ENCODE measurements around the gene KDM1A. TPM values are rescaled to one million over a fixed set of nuclear protein-coding genes. Genes with fewer than 3 reads are reported as not detected.

Gene KDM1A
- total RNA-seq, 1 donor from 2014 or later = 28.7 TPM

DNA sequence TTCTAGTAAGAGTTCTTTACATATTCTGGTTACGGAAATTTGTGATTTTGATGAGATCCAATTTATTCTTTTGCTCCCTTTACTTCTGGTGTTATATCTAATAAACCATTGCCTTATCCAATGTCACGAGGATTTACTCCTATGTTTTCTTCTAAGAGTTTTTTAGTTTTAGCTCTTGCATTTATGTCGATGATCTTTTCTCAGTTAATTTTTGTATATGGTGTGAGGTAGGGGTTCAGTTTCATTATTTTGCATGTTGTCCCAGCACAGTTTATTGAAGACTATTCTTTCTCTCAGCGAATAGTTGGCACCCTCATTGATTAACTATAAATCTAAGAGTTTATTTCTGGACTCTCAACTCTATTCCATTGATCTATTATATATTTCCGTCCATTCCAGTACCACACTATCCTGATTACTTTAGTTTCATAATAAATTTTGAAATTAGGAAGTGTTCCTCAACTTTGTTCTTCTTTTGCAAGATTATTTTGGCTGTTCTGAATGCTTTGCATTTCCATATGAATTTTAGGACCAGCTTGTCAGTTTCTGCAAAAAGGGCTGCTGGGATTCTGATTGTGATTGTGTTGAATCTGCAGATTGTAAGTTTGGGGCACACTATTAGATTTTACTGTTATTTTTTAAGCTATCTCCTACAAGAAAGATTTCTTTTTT, 4.0 kb downstream of the KDM1A start:
- no peak for DNase-seq (ENCODE audit: low spot score in 2 of 2)
- Histone ChIP-seq H3K27ac (no peak overlapping the region), H3K4me3 (no peak overlapping the region), H3K36me3 (no peaks in the 10 kb centered on the region), H3K27me3 (no peaks in the 10 kb centered on the region), H3K9me3 (no peaks in the 10 kb centered on the region), H3K4me1 (no peaks in the 10 kb centered on the region)
- TF ChIP-seq, protein P1, sequence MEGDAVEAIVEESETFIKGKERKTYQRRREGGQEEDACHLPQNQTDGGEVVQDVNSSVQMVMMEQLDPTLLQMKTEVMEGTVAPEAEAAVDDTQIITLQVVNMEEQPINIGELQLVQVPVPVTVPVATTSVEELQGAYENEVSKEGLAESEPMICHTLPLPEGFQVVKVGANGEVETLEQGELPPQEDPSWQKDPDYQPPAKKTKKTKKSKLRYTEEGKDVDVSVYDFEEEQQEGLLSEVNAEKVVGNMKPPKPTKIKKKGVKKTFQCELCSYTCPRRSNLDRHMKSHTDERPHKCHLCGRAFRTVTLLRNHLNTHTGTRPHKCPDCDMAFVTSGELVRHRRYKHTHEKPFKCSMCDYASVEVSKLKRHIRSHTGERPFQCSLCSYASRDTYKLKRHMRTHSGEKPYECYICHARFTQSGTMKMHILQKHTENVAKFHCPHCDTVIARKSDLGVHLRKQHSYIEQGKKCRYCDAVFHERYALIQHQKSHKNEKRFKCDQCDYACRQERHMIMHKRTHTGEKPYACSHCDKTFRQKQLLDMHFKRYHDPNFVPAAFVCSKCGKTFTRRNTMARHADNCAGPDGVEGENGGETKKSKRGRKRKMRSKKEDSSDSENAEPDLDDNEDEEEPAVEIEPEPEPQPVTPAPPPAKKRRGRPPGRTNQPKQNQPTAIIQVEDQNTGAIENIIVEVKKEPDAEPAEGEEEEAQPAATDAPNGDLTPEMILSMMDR (IDR thresholded peaks at IDR 0.05) = no peak
- intact Hi-C loops (cut with DNase I) = no loop called here

DNA sequence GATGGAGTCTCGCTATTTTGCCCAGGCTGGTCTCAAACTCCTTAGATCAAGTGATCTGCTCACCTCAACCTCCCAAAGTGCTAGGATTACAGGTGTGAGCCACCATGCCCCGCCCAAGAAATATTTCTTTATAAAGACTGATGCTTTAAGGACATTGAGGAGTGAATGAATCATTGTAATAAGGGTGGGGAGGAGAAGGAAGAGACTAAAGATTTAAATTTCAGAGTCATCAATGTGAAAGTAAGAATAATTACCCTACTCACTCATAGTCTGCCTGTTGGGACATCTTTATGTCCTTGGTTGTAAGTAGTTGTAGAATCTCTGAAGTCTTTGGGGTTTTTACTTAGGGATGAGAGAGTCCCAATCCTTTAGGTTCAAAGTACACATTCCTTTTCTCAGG, 7.3 kb downstream of the KDM1A start:
- no peak for DNase-seq (ENCODE audit: low spot score in 2 of 2)
- H3K4me3 ChIP-seq = no peak overlapping the region
- TF ChIP-seq, protein P1 (IDR thresholded peaks at IDR 0.05) = no peak

DNA sequence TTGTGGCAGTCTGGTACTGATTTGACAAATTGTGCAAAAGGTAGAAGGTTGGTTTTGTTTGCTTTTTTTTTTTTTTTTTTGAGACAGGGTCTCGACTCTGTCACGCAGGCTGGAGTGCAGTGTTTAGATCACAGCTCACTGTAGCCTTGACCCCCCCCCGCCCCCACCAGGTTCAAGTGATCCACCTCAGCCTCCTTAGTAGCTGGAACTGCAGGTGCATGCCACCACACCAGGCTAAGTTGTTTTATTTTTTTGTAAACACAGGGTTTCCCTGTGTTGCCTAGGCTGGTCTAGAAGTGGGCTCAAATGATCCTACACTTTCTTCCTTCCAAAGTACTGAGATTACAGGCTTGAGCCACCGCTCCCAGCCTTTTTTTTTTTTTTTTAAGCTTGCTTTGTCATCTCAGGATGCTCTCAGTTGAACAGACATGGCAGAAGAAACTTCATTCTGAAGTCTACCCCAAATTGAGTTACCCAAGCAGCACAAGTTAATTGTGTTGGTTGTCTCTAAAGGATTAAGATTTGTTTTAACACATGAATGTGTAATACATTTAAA, 8.2 kb downstream of the KDM1A start:
- Histone ChIP-seq H3K9me3 (no peaks in the 10 kb centered on the region), H3K27ac (no peak overlapping the region), H3K27me3 (no peaks in the 10 kb centered on the region), H3K4me1 (no peaks in the 10 kb centered on the region), H3K36me3 (no peaks in the 10 kb centered on the region), H3K4me3 (no peak overlapping the region)
- TF ChIP-seq, protein P1 (IDR thresholded peaks at IDR 0.05) = no peak
- no peak for DNase-seq (ENCODE audit: low spot score in 2 of 2)
- intact Hi-C loops (cut with DNase I) = no loop called here

More for the DNA sequence above, 7.3 kb downstream of the KDM1A start:
- Histone ChIP-seq H3K27ac (no peak overlapping the region), H3K27me3 (no peaks in the 10 kb centered on the region), H3K4me1 (no peaks in the 10 kb centered on the region), H3K36me3 (no peaks in the 10 kb centered on the region), H3K9me3 (no peaks in the 10 kb centered on the region)
- intact Hi-C loops (cut with DNase I) = no loop called here

DNA sequence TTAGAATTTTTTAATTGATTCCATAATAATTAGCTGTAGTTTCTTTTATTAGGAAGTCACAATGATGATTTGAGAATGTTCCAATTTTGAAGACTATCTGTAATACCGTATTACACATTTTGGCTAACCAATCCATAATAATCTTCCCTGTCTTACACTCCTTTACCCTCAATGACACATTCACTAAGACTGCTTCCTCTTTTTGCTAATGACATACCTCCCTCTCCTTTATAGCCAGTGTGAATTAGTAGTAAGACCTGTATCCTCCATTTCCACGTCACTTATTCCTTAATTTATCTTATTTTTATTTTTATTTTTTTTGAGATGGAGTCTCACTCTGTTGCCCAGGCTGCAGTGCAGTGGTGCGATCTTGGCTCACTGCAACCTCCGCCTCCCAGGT, 10.1 kb downstream of the KDM1A start:
- TF ChIP-seq, protein P1 (IDR thresholded peaks at IDR 0.05) = no peak
- H3K27ac ChIP-seq = no peak overlapping the region
- no peaks in the 10 kb centered on the region for H3K4me1 ChIP-seq
- H3K27me3 ChIP-seq = no peaks in the 10 kb centered on the region
- no peaks in the 10 kb centered on the region for H3K36me3 ChIP-seq
- no peak overlapping the region for H3K4me3 ChIP-seq
- intact Hi-C loops (cut with DNase I) = no loop called here
- DNase-seq (ENCODE audit: low spot score in 2 of 2) = no peak
- no peaks in the 10 kb centered on the region for H3K9me3 ChIP-seq

DNA sequence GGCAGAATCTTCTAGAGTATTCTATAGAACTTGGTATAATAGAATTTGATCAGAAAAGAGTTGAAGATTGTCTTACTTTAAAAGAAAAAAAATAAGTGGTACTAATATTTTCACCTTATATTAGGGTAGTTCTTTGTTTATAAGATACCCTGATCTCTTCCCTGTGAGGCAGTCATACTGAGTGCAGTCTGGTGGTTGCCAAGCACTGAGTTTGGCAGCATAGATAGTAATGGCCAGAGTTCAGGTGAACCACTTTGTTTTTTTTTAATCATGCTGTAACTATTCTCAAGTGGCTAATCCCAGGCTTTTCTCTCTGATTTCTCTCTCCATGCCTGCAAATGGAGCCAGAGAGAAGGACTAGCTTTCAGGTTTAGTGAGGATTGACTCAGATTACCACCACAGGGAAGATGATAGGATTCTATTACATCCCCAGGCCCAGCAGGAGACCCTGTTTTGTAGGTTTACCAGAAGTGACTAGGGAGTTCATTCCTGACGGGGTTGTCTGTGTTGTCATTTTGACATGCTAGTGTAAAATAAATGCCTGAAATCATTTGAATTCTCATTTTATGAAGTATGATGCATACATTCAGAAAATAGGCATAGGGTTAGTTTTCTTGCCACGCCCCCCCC, 16.7 kb downstream of the KDM1A start:
- H3K27me3 ChIP-seq = no peaks in the 10 kb centered on the region
- DNase-seq (ENCODE audit: low spot score in 2 of 2) = no peak
- H3K27ac ChIP-seq = no peak overlapping the region
- no peak overlapping the region for H3K4me3 ChIP-seq
- H3K36me3 ChIP-seq = no peaks in the 10 kb centered on the region
- H3K9me3 ChIP-seq = no peaks in the 10 kb centered on the region
- TF ChIP-seq, protein P1 (IDR thresholded peaks at IDR 0.05) = no peak
- H3K4me1 ChIP-seq = no peaks in the 10 kb centered on the region
- intact Hi-C loops (cut with DNase I) = no loop called here

All from ascending aorta (tissue), 2 donors.